H1 (cell line): ENCODE measurements around the gene CNOT10. TPM values are rescaled to one million over a fixed set of nuclear protein-coding genes. Genes with fewer than 3 reads are reported as not detected.

Source experiments
- CTCF ChIA-PET: fragments of 300-600 bp; sonication (Branson Sonifier 250); formaldehyde crosslinking; loops from one replicate; lab custom pipeline; 2021; ENCODE audit not compliant: partially characterized antibody; lab: Charles Lee
- POLR2A ChIA-PET: fragments of 300-600 bp; sonication (Branson Sonifier 250); formaldehyde crosslinking; loops from one replicate; lab custom pipeline; 2021; ENCODE audit warnings: inconsistent platforms; ENCODE audit not compliant: partially characterized antibody; lab: Charles Lee
- DNase-seq, 2 experiments: peaks; one replicate each; pipeline versions ENCODE4 v3.0.0 to v3.0.0-alpha.2; 2010 to 2022; ENCODE audit warnings: low spot score in 2 of 2, low read depth in 1 of 2, mixed read lengths in 1 of 2
- FAIRE-seq: peaks from 2 replicates; lab custom pipeline; 2011; peaks lifted over from hg19 to GRCh38; lab: Jason Lieb, UNC
- H2AFZ ChIP-seq: 2 replicates; pipeline ENCODE4 v1.8.1; 2012; ENCODE audit warnings: low read length, inconsistent platforms
- H2AK5ac ChIP-seq: 2 replicates; pipeline ENCODE4 v1.6.1; 2013; ENCODE audit warnings: low read depth, low read length
- H2BK120ac ChIP-seq: replicated peaks from 2 replicates; pipeline ENCODE3; 2013; ENCODE audit warnings: low read depth, low read length, inconsistent platforms
- H2BK12ac ChIP-seq: 2 replicates; pipeline ENCODE4 v1.6.1; 2013; ENCODE audit warnings: low read depth, low read length
- H2BK15ac ChIP-seq: 2 replicates; pipeline ENCODE4 v1.6.1; 2013; ENCODE audit warnings: low read length
- H2BK20ac ChIP-seq: 2 replicates; pipeline ENCODE4 v1.6.1; 2013; ENCODE audit warnings: low read length
- H2BK5ac ChIP-seq: 2 replicates; pipeline ENCODE4 v1.6.1; 2013; ENCODE audit warnings: low read depth, low read length
- H3K14ac ChIP-seq: 2 replicates; pipeline ENCODE4 v1.6.1; 2013; ENCODE audit warnings: inconsistent platforms; ENCODE audit not compliant: insufficient read length
- H3K18ac ChIP-seq: 2 replicates; pipeline ENCODE4 v1.6.1; 2013; ENCODE audit warnings: low read length; ENCODE audit errors: extremely low read depth
- H3K23ac ChIP-seq: 2 replicates; pipeline ENCODE4 v1.6.1; 2013; ENCODE audit warnings: inconsistent platforms; ENCODE audit not compliant: insufficient read length
- H3K23me2 ChIP-seq: 2 replicates; pipeline ENCODE4 v1.6.1; 2013; ENCODE audit warnings: low read depth, low read length
- H3K27ac ChIP-seq: 2 replicates; pipeline ENCODE4 v1.6.1; 2011; ENCODE audit warnings: low read depth, low read length, inconsistent platforms
- H3K27me3 ChIP-seq, 4 experiments: replicated peaks in 1 of 4; 1 replicate in 1 of 4; 2 replicates in 3 of 4; pipeline versions ENCODE4 v1.6.1 to v1.8.1; 2011 to 2013; ENCODE audit warnings: low read length in 3 of 4, mild to moderate bottlenecking in 3 of 4, inconsistent platforms in 2 of 4, mixed read lengths in 2 of 4, moderate library complexity in 1 of 4; ENCODE audit not compliant: control insufficient read depth in 3 of 4, insufficient read depth in 3 of 4; ENCODE audit errors: extremely low read depth in 1 of 4
- H3K36me3 ChIP-seq, 4 experiments: 2 replicates each; pipeline versions ENCODE4 v1.6.1 to v1.8.1; 2011 to 2013; ENCODE audit warnings: mild to moderate bottlenecking in 4 of 4, low read length in 3 of 4, moderate library complexity in 2 of 4, control low read depth in 1 of 4, inconsistent platforms in 1 of 4; ENCODE audit not compliant: insufficient read depth in 4 of 4, control insufficient read depth in 2 of 4
- H3K4ac ChIP-seq: replicated peaks from 2 replicates; pipeline ENCODE3; 2013; ENCODE audit warnings: low read length, low read depth, mixed read lengths, inconsistent platforms; ENCODE audit not compliant: insufficient read length
- H3K4me1 ChIP-seq, 4 experiments: replicated peaks in 1 of 4; 1 replicate in 1 of 4; 2 replicates in 3 of 4; pipeline versions ENCODE4 v1.6.1 to v1.8.1; 2011 to 2013; ENCODE audit warnings: low read length in 3 of 4, inconsistent platforms in 2 of 4, mixed read lengths in 1 of 4; ENCODE audit not compliant: insufficient read depth in 4 of 4, control insufficient read depth in 3 of 4
- H3K4me2 ChIP-seq, 2 experiments: 2 replicates each; pipeline versions ENCODE4 v1.6.1 to v1.8.1; 2011 to 2013; ENCODE audit warnings: low read depth in 2 of 2, low read length in 2 of 2, control low read depth in 1 of 2, inconsistent platforms in 1 of 2, mild to moderate bottlenecking in 1 of 2; ENCODE audit not compliant: insufficient read depth in 1 of 2
- H3K4me3 ChIP-seq, 4 experiments: fragments of 200-600, 300-600 bp in 1 of 4; sonication (generic), shearing (Covaris generic), sonication (Bioruptor Twin) in 1 of 4; 2 replicates each; pipeline versions ENCODE4 v1.5.1 to v1.8.1; 2011 to 2016; ENCODE audit warnings: low read length in 4 of 4, low read depth in 3 of 4, control low read depth in 2 of 4, inconsistent platforms in 2 of 4, mild to moderate bottlenecking in 2 of 4, mixed read lengths in 1 of 4, moderate library complexity in 1 of 4; ENCODE audit not compliant: insufficient read depth in 2 of 4; ENCODE audit errors: extremely low read depth in 1 of 4
- H3K56ac ChIP-seq: replicated peaks from 2 replicates; pipeline ENCODE3; 2013; ENCODE audit warnings: low read depth, mild to moderate bottlenecking, mixed read lengths, low read length, inconsistent platforms; ENCODE audit not compliant: insufficient read length
- H3K79me1 ChIP-seq: 2 replicates; pipeline ENCODE4 v1.6.1; 2013; ENCODE audit warnings: low read depth, low read length, control low read depth
- H3K79me2 ChIP-seq, 2 experiments: 2 replicates each; pipeline versions ENCODE4 v1.6.1 to v1.8.1; 2012 to 2013; ENCODE audit warnings: low read length in 2 of 2, mild to moderate bottlenecking in 2 of 2, inconsistent platforms in 1 of 2; ENCODE audit not compliant: insufficient read depth in 2 of 2, control insufficient read depth in 1 of 2
- H3K9ac ChIP-seq, 4 experiments: replicated peaks in 1 of 4; 1 replicate in 1 of 4; 2 replicates in 3 of 4; pipeline versions ENCODE4 v1.6.1 to v1.8.1; 2011 to 2013; ENCODE audit warnings: low read depth in 3 of 4, low read length in 3 of 4, control low read depth in 2 of 4, mild to moderate bottlenecking in 2 of 4, moderate library complexity in 2 of 4, inconsistent platforms in 1 of 4; ENCODE audit errors: extremely low read depth in 1 of 4
- H3K9me3 ChIP-seq, 2 experiments: 2 replicates each; pipeline versions ENCODE4 v1.6.1 to v1.8.1; 2012 to 2013; ENCODE audit warnings: mild to moderate bottlenecking in 2 of 2, moderate library complexity in 2 of 2, control low read depth in 1 of 2, inconsistent platforms in 1 of 2, low read depth in 1 of 2, low read length in 1 of 2, mixed read lengths in 1 of 2; ENCODE audit not compliant: insufficient read depth in 2 of 2
- H4K20me1 ChIP-seq, 2 experiments: replicated peaks in 1 of 2; 2 replicates each; pipeline versions ENCODE3 to v1.8.1; 2011 to 2013; ENCODE audit warnings: inconsistent platforms in 2 of 2, low read length in 2 of 2, mild to moderate bottlenecking in 1 of 2; ENCODE audit not compliant: insufficient read depth in 2 of 2, control insufficient read depth in 1 of 2
- H4K5ac ChIP-seq: 2 replicates; pipeline ENCODE4 v1.6.1; 2013; ENCODE audit warnings: low read length, low read depth, mixed read lengths, inconsistent platforms; ENCODE audit not compliant: insufficient read length
- H4K8ac ChIP-seq: 2 replicates; pipeline ENCODE4 v1.8.0; 2013; ENCODE audit warnings: mild to moderate bottlenecking, moderate library complexity, low read length, inconsistent platforms; ENCODE audit not compliant: insufficient read depth; ENCODE audit errors: extremely low read depth
- H4K91ac ChIP-seq: replicated peaks from 2 replicates; pipeline ENCODE3; 2013; ENCODE audit warnings: low read length, mixed read lengths, inconsistent platforms; ENCODE audit not compliant: insufficient read length
- ATF2 ChIP-seq: IDR thresholded peaks from 2 replicates; pipeline ENCODE4 v1.6.1; 2012; ENCODE audit warnings: low read length, inconsistent platforms
- CBX5 ChIP-seq: fragments of 300-800, 300-1000 bp; sonication (generic); IDR thresholded peaks from 2 replicates; pipeline ENCODE4 v1.7.1; 2016; ENCODE audit warnings: antibody characterized with exemption, low read length, low read depth
- CBX8 ChIP-seq: fragments of 300-800, 300-1000 bp; sonication (generic); IDR thresholded peaks from 2 replicates; pipeline ENCODE4 v1.7.1; 2016; ENCODE audit warnings: low read depth, low read length, borderline replicate concordance
- JUN ChIP-seq: IDR thresholded peaks from 2 replicates; pipeline ENCODE4 v1.6.1; 2011; ENCODE audit warnings: low read depth, mild to moderate bottlenecking, improper control_type of control experiment, low read length
- KDM5A ChIP-seq: fragments of 200-600 bp; IDR thresholded peaks from 2 replicates; pipeline ENCODE4 v1.7.1; 2012; ENCODE audit warnings: mild to moderate bottlenecking, low read length, inconsistent platforms, mixed read lengths
- RNF2 ChIP-seq: fragments of 200-900, 300-1000 bp; sonication (generic); IDR thresholded peaks from 2 replicates; pipeline ENCODE4 v1.7.1; 2016; ENCODE audit warnings: borderline replicate concordance, low read depth, mild to moderate bottlenecking, antibody characterized with exemption, low read length; ENCODE audit not compliant: poor library complexity, severe bottlenecking; ENCODE audit errors: missing control alignments
- SIRT6 ChIP-seq: IDR thresholded peaks from one replicate; pipeline ENCODE4 v1.7.1; 2012; ENCODE audit warnings: low read length, inconsistent platforms
- SUZ12 ChIP-seq: fragments of 200-600 bp; sonication (generic); IDR thresholded peaks from 2 replicates; pipeline ENCODE4 v1.6.1; 2012; ENCODE audit warnings: mild to moderate bottlenecking, inconsistent platforms, low read length, moderate library complexity, mixed read lengths
- TBP ChIP-seq: IDR thresholded peaks from 2 replicates; pipeline ENCODE4 v1.6.1; 2011; ENCODE audit warnings: low read depth, low read length, improper control_type of control experiment
- TEAD4 ChIP-seq: IDR thresholded peaks from 2 replicates; pipeline ENCODE4 v1.6.1; 2012; ENCODE audit warnings: low read depth, low read length, inconsistent platforms, mixed read lengths
- polyA plus RNA-seq, 7 experiments: library from polyadenylated mRNA; depleted of rRNA in 3 of 7; stranded (reverse) in 5 of 7; unstranded in 2 of 7; fragments of >200 nt in 5 of 7; fragments of 200-250 nt in 2 of 7; gene quantifications; 1 replicate in 5 of 7; 2 replicates in 1 of 7; 4 replicates in 1 of 7; pipeline versions ENCODE4 v1.2.1 to v1.2.3, GENCODE V29; 2011 to 2013; ENCODE audit warnings: missing spikeins in 2 of 7, mixed read lengths in 2 of 7
- total RNA-seq: library from RNA; stranded (reverse); fragmentation: NEBNext Ultra II Directional; extraction: Animal tissue kit (Norgen Biotek cat#: 25700); gene quantifications from 2 replicates; pipeline ENCODE4 v1.2.1, GENCODE V29; 2021
- TF ChIP-seq, protein P1 (sequence below), 3 experiments: IDR thresholded peaks; 1 replicate in 2 of 3; 2 replicates in 1 of 3; pipeline versions ENCODE4 v1.5.1 to v1.6.1; 2011; ENCODE audit warnings: low read length in 3 of 3, mild to moderate bottlenecking in 3 of 3, inconsistent platforms in 2 of 3, low read depth in 1 of 3, moderate library complexity in 1 of 3; ENCODE audit not compliant: insufficient read depth in 1 of 3; ENCODE audit errors: control extremely low read depth in 1 of 3

Gene CNOT10
- total and polyA plus RNA-seq, 2 of the 8 experiments (the other 6 are each of a cell fraction or from before 2014, with no cell fraction given): 39.9 to 55.9 TPM

DNA sequence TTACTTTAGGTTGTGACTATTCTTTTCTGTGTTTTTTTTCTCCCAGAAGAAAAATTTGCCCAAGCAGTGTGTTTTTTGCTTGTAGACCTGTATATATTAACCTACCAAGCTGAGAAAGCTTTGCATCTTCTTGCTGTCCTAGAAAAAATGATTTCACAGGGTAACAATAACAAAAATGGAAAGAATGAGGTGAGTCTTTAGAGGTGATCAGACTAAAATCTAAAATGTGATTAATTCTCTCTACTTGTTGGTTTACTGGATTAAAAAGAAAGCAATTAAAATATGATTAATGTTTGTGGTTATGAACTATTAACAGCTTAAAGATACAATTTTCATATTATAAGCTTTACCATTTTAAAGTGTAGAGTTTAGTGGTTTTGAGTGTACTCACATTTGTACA, 28.2 kb downstream of the CNOT10 start:
- DNase-seq: no peak
- CTCF ChIA-PET: interaction anchor here (0.5 to 1.7 kb wide), 3 partner anchors 9 to 226 kb away, joined by 3 to 4 read pairs (median 3); no protein-coding TSS in a partner anchor
- Histone ChIP-seq H3K27me3 (no peaks in the 10 kb centered on the region), H4K20me1 (peaks cover 0 to 3% of the 10 kb centered on the region in 2 experiments), H3K9me3 (no peaks in the 10 kb centered on the region), H3K4ac (no peak overlapping the region), H3K4me1 (no peaks in the 10 kb centered on the region), H3K23ac (no peak overlapping the region), H2BK20ac (no peak overlapping the region), H2BK120ac (no peak overlapping the region), H2BK15ac (no peak overlapping the region), H3K27ac (no peak overlapping the region), H3K4me3 (no peak overlapping the region), H2BK12ac (no peak overlapping the region), H4K8ac (no peak overlapping the region), H3K79me1 (no peaks in the 10 kb centered on the region), H4K91ac (no peak overlapping the region), H3K79me2 (no peaks in the 10 kb centered on the region), H3K9ac (no peak overlapping the region), H2AK5ac (no peak overlapping the region), H3K23me2 (no peaks in the 10 kb centered on the region), H3K56ac (no peak overlapping the region), H3K14ac (no peak overlapping the region), H4K5ac (no peak overlapping the region), H2BK5ac (no peak overlapping the region), H2AFZ (no peak overlapping the region), H3K36me3 (peaks cover 6 to 50% (median 27%) of the 10 kb centered on the region in 4 experiments; a peak in 7 of 8 replicates), H3K18ac (no peak overlapping the region), H3K4me2 (no peak overlapping the region)
- POLR2A ChIA-PET: no interaction called here
- no peak for FAIRE-seq
- TF ChIP-seq KDM5A: no peak
- TF ChIP-seq SUZ12: no peak
- no peak for TF ChIP-seq CBX5
- TF ChIP-seq JUN: no peak
- no peak for TF ChIP-seq RNF2
- TF ChIP-seq, protein P1, sequence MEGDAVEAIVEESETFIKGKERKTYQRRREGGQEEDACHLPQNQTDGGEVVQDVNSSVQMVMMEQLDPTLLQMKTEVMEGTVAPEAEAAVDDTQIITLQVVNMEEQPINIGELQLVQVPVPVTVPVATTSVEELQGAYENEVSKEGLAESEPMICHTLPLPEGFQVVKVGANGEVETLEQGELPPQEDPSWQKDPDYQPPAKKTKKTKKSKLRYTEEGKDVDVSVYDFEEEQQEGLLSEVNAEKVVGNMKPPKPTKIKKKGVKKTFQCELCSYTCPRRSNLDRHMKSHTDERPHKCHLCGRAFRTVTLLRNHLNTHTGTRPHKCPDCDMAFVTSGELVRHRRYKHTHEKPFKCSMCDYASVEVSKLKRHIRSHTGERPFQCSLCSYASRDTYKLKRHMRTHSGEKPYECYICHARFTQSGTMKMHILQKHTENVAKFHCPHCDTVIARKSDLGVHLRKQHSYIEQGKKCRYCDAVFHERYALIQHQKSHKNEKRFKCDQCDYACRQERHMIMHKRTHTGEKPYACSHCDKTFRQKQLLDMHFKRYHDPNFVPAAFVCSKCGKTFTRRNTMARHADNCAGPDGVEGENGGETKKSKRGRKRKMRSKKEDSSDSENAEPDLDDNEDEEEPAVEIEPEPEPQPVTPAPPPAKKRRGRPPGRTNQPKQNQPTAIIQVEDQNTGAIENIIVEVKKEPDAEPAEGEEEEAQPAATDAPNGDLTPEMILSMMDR (IDR thresholded peaks at IDR 0.05; ENCODE audit: control extremely low read depth in 1 of 3, insufficient read depth in 1 of 3, low read depth in 1 of 3, low read length in 3 of 3): no peak
- TF ChIP-seq ATF2: no peak
- no peak for TF ChIP-seq TBP
- TF ChIP-seq TEAD4: no peak
- TF ChIP-seq CBX8: no peak
- no peak for TF ChIP-seq SIRT6
